HEK293 (cell line): ENCODE results near the gene IARS1.

Source experiments
- IKZF3 ChIP-seq: fragments of 450-650 bp; IDR thresholded peaks from 2 replicates; pipeline ENCODE4 v1.5.0; 2018; ENCODE audit warnings: missing biosample characterization, mild to moderate bottlenecking, missing genetic modification characterization, moderate library complexity
- KLF7 ChIP-seq: fragments of 450-650 bp; formaldehyde crosslinking; IDR thresholded peaks from 2 replicates; pipeline ENCODE4 v1.5.1; 2016; ENCODE audit warnings: missing biosample characterization, missing genetic modification characterization, borderline replicate concordance
- PRDM1 ChIP-seq: fragments of 450-650 bp; formaldehyde crosslinking; IDR thresholded peaks from 2 replicates; pipeline ENCODE4; 2016; ENCODE audit warnings: missing biosample characterization, missing genetic modification characterization
- SALL2 ChIP-seq: fragments of 450-650 bp; formaldehyde crosslinking; IDR thresholded peaks from 2 replicates; pipeline ENCODE4 v1.5.0; 2017; ENCODE audit warnings: missing biosample characterization, mild to moderate bottlenecking, missing genetic modification characterization, borderline replicate concordance
- SCRT2 ChIP-seq: fragments of 450-650 bp; formaldehyde crosslinking; IDR thresholded peaks from 2 replicates; pipeline ENCODE4 v1.5.1; 2016; ENCODE audit warnings: missing biosample characterization, missing genetic modification characterization
- ZBTB48 ChIP-seq: fragments of 450-650 bp; formaldehyde crosslinking; IDR thresholded peaks from 2 replicates; pipeline ENCODE4 v1.5.1; 2016; ENCODE audit warnings: missing biosample characterization, missing genetic modification characterization
- ZNF2 ChIP-seq: fragments of 450-650 bp; formaldehyde crosslinking; IDR thresholded peaks from 2 replicates; pipeline ENCODE4 v1.5.1; 2016; ENCODE audit warnings: missing biosample characterization, missing genetic modification characterization
- ZNF24 ChIP-seq: fragments of 450-650 bp; formaldehyde crosslinking; IDR thresholded peaks from 2 replicates; pipeline ENCODE4 v1.5.1; 2016; ENCODE audit warnings: missing biosample characterization, missing genetic modification characterization
- ZNF416 ChIP-seq: fragments of 450-650 bp; formaldehyde crosslinking; IDR thresholded peaks from 2 replicates; pipeline ENCODE4 v1.5.1; 2016; ENCODE audit warnings: missing biosample characterization, missing genetic modification characterization
- ZNF596 ChIP-seq: fragments of 450-650 bp; IDR thresholded peaks from 2 replicates; pipeline ENCODE4 v1.5.0; 2018; ENCODE audit warnings: missing biosample characterization, mild to moderate bottlenecking, missing genetic modification characterization, moderate library complexity
- TF ChIP-seq, protein P1 (sequence below): fragments of 450-650 bp; formaldehyde crosslinking; IDR thresholded peaks from 2 replicates; pipeline ENCODE4 v1.5.1; 2016; ENCODE audit warnings: missing biosample characterization, missing genetic modification characterization
- TF ChIP-seq, protein P2 (sequence below): fragments of 450-650 bp; formaldehyde crosslinking; IDR thresholded peaks from 2 replicates; pipeline ENCODE4 v1.5.1; 2016; ENCODE audit warnings: missing biosample characterization, missing genetic modification characterization

DNA sequence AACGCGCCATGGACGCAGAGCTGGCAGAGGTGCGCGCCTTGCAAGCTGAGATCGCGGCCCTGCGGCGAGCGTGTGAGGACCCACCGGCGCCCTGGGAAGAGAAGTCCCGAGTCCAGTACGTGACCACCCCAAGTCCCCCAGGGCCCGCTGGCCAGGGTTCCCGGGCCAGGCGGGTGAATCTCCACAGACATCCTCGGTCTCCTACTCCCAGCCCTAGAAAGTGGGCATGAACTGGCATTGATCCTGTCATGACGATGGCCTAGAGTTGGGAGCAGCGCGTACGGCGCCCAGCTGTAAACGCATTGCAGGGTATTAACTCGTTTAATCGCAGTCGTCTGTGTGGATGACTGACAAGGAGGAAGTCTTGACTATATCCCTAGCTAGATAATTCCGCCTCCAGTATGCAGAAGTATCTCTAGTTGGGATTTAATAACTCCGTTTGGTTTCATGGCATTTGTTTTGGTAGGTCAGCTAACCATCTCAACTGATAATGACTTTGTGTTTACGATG is 32.5 kb upstream of the IARS1 start:
- TF ChIP-seq ZNF2 (tag by site-specific recombination) (no peak), IKZF3 (no peak), ZNF596 (no peak), ZNF24 (tag by site-specific recombination) (no peak), KLF7 (tag by site-specific recombination) (no peak), SCRT2 (no peak), PRDM1 (tag by site-specific recombination) (no peak), SALL2 (tag by site-specific recombination) (no peak), ZBTB48 (tag by site-specific recombination) (no peak; the same call in 1 of the 2 replicates), ZNF416 (tag by site-specific recombination) (no peak)
- TF ChIP-seq, protein P1, sequence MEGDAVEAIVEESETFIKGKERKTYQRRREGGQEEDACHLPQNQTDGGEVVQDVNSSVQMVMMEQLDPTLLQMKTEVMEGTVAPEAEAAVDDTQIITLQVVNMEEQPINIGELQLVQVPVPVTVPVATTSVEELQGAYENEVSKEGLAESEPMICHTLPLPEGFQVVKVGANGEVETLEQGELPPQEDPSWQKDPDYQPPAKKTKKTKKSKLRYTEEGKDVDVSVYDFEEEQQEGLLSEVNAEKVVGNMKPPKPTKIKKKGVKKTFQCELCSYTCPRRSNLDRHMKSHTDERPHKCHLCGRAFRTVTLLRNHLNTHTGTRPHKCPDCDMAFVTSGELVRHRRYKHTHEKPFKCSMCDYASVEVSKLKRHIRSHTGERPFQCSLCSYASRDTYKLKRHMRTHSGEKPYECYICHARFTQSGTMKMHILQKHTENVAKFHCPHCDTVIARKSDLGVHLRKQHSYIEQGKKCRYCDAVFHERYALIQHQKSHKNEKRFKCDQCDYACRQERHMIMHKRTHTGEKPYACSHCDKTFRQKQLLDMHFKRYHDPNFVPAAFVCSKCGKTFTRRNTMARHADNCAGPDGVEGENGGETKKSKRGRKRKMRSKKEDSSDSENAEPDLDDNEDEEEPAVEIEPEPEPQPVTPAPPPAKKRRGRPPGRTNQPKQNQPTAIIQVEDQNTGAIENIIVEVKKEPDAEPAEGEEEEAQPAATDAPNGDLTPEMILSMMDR (tag by site-specific recombination) = no peak
- TF ChIP-seq, protein P2, sequence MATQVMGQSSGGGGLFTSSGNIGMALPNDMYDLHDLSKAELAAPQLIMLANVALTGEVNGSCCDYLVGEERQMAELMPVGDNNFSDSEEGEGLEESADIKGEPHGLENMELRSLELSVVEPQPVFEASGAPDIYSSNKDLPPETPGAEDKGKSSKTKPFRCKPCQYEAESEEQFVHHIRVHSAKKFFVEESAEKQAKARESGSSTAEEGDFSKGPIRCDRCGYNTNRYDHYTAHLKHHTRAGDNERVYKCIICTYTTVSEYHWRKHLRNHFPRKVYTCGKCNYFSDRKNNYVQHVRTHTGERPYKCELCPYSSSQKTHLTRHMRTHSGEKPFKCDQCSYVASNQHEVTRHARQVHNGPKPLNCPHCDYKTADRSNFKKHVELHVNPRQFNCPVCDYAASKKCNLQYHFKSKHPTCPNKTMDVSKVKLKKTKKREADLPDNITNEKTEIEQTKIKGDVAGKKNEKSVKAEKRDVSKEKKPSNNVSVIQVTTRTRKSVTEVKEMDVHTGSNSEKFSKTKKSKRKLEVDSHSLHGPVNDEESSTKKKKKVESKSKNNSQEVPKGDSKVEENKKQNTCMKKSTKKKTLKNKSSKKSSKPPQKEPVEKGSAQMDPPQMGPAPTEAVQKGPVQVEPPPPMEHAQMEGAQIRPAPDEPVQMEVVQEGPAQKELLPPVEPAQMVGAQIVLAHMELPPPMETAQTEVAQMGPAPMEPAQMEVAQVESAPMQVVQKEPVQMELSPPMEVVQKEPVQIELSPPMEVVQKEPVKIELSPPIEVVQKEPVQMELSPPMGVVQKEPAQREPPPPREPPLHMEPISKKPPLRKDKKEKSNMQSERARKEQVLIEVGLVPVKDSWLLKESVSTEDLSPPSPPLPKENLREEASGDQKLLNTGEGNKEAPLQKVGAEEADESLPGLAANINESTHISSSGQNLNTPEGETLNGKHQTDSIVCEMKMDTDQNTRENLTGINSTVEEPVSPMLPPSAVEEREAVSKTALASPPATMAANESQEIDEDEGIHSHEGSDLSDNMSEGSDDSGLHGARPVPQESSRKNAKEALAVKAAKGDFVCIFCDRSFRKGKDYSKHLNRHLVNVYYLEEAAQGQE (tag by site-specific recombination) = no peak
